T-cell (primary cell): ENCODE measurements around the gene ZCCHC14. TPM values are rescaled to one million over a fixed set of nuclear protein-coding genes. Genes with fewer than 3 reads are reported as not detected.
"Not testable (repeated sequence)": the region's sequence is repeated elsewhere in the genome, so short reads cannot be mapped to it uniquely, and the experiment has no call there.

Experiments used
- ATAC-seq, 4 experiments: fragments of 200-7000 bp in 3 of 4; fragments of 150-1000 bp in 1 of 4; cut with Tn5 transposase; replicated peaks in 1 of 4; 1 replicate in 3 of 4; 2 replicates in 1 of 4; pipeline ENCODE4 v1.10.0; 2021; ENCODE audit warnings: moderate library complexity in 3 of 4, mild to moderate bottlenecking in 2 of 4, moderate number of reproducible peaks in 1 of 4
- CTCF ChIA-PET, 2 donors: fragments of 300-600 bp; sonication (Branson Sonifier 250); formaldehyde crosslinking; loops; one replicate each; lab custom pipeline; 2022; ENCODE audit warnings: antibody characterized with exemption in 2 of 2; lab: Charles Lee
- POLR2A ChIA-PET, 2 donors: fragments of 300-600 bp; sonication (Branson Sonifier 250); formaldehyde crosslinking; loops; one replicate each; lab custom pipeline; 2022; ENCODE audit warnings: antibody characterized with exemption in 2 of 2; lab: Charles Lee
- DNase-seq, 35 experiments: peaks; one replicate each; pipeline versions ENCODE4 v3.0.0 to v3.0.0-alpha.2; 2013 to 2023
- H3K27ac ChIP-seq: one replicate; pipeline ENCODE4 v1.5.1; 2013; ENCODE audit warnings: low read length
- H3K27me3 ChIP-seq, 2 experiments: replicated peaks in 1 of 2; 1 replicate in 1 of 2; 2 replicates in 1 of 2; pipeline versions ENCODE4 v1.6.1 to v1.7.0; 2013; ENCODE audit warnings: low read length in 1 of 2, mixed read lengths in 1 of 2; ENCODE audit not compliant: control insufficient read depth in 2 of 2, insufficient read depth in 2 of 2; ENCODE audit errors: extremely low read depth in 1 of 2
- H3K36me3 ChIP-seq, 2 donors: 1 replicate in 1 of 2; 2 replicates in 1 of 2; pipeline versions ENCODE4 v1.6.1 to v1.7.0; 2013; ENCODE audit warnings: low read length in 1 of 2; ENCODE audit not compliant: control insufficient read depth in 2 of 2, insufficient read depth in 1 of 2; ENCODE audit errors: extremely low read depth in 1 of 2
- H3K4me1 ChIP-seq, 2 experiments: 1 replicate in 1 of 2; 2 replicates in 1 of 2; pipeline versions ENCODE4 v1.6.1 to v1.7.0; 2013; ENCODE audit warnings: low read length in 2 of 2, mixed read lengths in 1 of 2; ENCODE audit not compliant: insufficient read depth in 2 of 2, control insufficient read depth in 1 of 2; ENCODE audit errors: extremely low read depth in 1 of 2
- H3K4me3 ChIP-seq, 2 donors: 1 replicate in 1 of 2; 2 replicates in 1 of 2; pipeline versions ENCODE4 v1.5.1 to v1.7.0; 2013; ENCODE audit warnings: mild to moderate bottlenecking in 2 of 2, low read length in 1 of 2, moderate library complexity in 1 of 2; ENCODE audit not compliant: control insufficient read depth in 1 of 2; ENCODE audit errors: extremely low read depth in 1 of 2
- H3K9me3 ChIP-seq: 2 replicates; pipeline ENCODE4 v1.7.0; 2013
- H3K27ac Mint-ChIP-seq, 2 donors: one replicate each; pipeline ENCODE4 v1.8.0; 2020 to 2021; ENCODE audit warnings: mild to moderate bottlenecking in 2 of 2, mixed read lengths in 2 of 2
- H3K27me3 Mint-ChIP-seq, 2 donors: one replicate each; pipeline ENCODE4 v1.8.0; 2021 to 2022; ENCODE audit warnings: mixed read lengths in 2 of 2
- H3K36me3 Mint-ChIP-seq: one replicate; pipeline ENCODE4 v1.8.0; 2021; ENCODE audit warnings: mixed read lengths
- H3K4me1 Mint-ChIP-seq, 3 donors: one replicate each; pipeline ENCODE4 v1.8.0; 2020 to 2022; ENCODE audit warnings: mixed read lengths in 3 of 3, mild to moderate bottlenecking in 1 of 3
- H3K4me3 Mint-ChIP-seq, 3 donors: one replicate each; pipeline ENCODE4 v1.8.0; 2020 to 2022; ENCODE audit warnings: mild to moderate bottlenecking in 3 of 3, mixed read lengths in 3 of 3, moderate library complexity in 3 of 3
- H3K9me3 Mint-ChIP-seq, 3 donors: one replicate each; pipeline ENCODE4 v1.8.0; 2020 to 2022; ENCODE audit warnings: mixed read lengths in 3 of 3
- WGBS: methylation state at CpG from one replicate; pipeline ENCODE4 v1.1.5; 2013; ENCODE audit warnings: missing lambda C conversion rate; ENCODE audit not compliant: insufficient coverage; 5-methylcytosine and 5-hydroxymethylcytosine counted together
- total RNA-seq, 35 experiments: library from RNA in 6 of 35; stranded (reverse) in 6 of 35; fragments of 120-200 nt in 1 of 35; gene quantifications; one replicate each; pipeline versions ENCODE4 v1.2.1 to v1.2.4 and lab custom pipeline; 2013 to 2026

The ZCCHC14 gene
- total RNA-seq, 5 donors from 2014 or later (not counting 1 experiment from before 2014, with no cell fraction given): 23.7 to 32.6 (median 27.3) TPM

DNA sequence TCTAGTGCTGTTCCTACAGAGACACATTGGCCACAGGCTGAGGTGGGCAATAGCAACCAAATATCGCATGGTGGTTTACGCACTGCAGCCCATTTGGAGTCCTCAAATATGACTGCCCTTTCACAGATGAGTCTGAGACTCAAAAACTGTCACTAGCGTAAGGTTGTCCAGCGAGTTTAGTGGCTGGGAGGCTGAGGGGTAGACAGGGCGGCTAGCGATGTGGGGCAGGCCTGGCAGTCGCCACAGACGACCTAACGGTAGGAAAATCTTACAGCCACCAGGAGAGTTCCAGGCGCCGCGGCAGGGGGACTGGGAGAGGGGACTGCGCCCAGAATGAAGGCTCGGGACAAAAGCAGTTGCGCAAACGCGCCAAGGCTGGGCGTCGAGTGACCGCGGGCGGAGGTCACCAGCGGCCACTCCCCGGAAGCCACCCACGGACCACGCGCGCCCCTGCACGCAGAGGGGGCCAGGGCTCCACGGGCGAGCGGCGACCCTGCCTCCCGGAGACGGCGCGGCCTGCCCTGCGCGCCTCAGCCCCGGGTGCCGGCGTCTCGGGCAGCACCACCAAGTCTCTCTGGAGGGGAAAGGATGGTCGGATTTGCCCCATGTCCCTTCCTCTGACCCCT, 101.4 kb downstream of the ZCCHC14 start:
- Mint-ChIP-seq H3K27ac (peak overlapping the region; percentile 92 to 95), H3K9me3 (no peaks in the 10 kb centered on the region), H3K36me3 (peaks cover 4% of the 10 kb centered on the region), H3K4me3 (peak overlapping the region; percentile 79 to 82 (median 79)), H3K27me3 (no peaks in the 10 kb centered on the region), H3K4me1 (peaks cover 51 to 61% (median 60%) of the 10 kb centered on the region in 3 donors)
- POLR2A ChIA-PET: no interaction called here
- DNase-seq: peak in 2 of 35 experiments; percentile 7 to 20
- WGBS: 19% methylated on average over 33 of the region's 44 CpGs
- peak overlapping the region; percentile 43 for H3K27ac ChIP-seq
- no peak for ATAC-seq
- H3K36me3 ChIP-seq: peaks cover 0 to 4% of the 10 kb centered on the region in 2 donors
- no peaks in the 10 kb centered on the region for H3K9me3 ChIP-seq
- H3K4me1 ChIP-seq: peaks cover 27 to 50% of the 10 kb centered on the region in 2 experiments
- H3K27me3 ChIP-seq: no peaks in the 10 kb centered on the region
- H3K4me3 ChIP-seq: peak overlapping the region; percentile 44 to 51
- CTCF ChIA-PET: no interaction called here

DNA sequence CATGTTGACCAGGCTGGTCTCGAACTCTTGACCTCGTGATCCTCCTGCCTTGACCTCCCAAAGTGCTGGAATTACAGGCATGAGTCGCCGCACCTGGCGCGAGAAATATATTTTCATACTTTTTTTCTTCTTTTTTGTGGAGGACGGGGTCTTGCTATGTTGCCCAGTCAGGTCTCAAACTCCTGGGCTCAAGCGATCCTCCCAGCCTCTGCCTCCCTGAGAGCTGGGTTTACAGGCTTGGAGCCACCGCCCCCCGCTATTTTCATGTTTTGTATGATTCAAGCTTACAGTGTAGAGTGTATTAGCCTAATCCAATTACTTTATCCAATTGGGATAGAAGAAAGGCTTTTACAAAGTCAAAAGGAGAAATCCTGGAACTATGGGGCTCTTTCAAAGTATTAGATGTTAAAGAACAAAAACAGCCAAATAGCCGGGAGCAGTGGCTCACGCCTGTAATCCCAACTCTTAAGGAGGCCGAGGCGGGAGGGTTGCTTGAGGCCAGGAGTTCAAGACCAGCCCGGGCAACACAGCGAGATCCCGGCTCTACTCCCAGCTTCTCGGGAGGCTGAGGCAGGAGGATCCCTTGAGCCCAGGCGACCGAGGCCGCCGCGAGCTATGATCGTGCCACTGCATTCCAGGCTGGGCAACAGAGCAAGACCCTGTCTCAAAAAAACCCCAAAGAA, 102.0 kb downstream of the ZCCHC14 start:
- ATAC-seq (no peak), DNase-seq (no peak)
- Histone ChIP-seq H3K4me3 (no peak overlapping the region), H3K27me3 (no peaks in the 10 kb centered on the region), H3K4me1 (peaks cover 27 to 50% of the 10 kb centered on the region in 2 experiments), H3K36me3 (peaks cover 0 to 4% of the 10 kb centered on the region in 2 donors), H3K27ac (peak overlapping the region; percentile 43), H3K9me3 (no peaks in the 10 kb centered on the region)
- 93% methylated on average over 20 of the region's 24 CpGs for WGBS
- POLR2A ChIA-PET: no interaction called here
- H3K4me3 Mint-ChIP-seq: peak overlapping the region; percentile 79 to 82 (median 79)
- peaks cover 3% of the 10 kb centered on the region for H3K36me3 Mint-ChIP-seq
- CTCF ChIA-PET: no interaction called here
- peak overlapping the region; percentile 92 to 95 for H3K27ac Mint-ChIP-seq
- H3K9me3 Mint-ChIP-seq: no peaks in the 10 kb centered on the region
- peaks cover 54 to 63% (median 63%) of the 10 kb centered on the region in 3 donors for H3K4me1 Mint-ChIP-seq
- no peaks in the 10 kb centered on the region for H3K27me3 Mint-ChIP-seq

DNA sequence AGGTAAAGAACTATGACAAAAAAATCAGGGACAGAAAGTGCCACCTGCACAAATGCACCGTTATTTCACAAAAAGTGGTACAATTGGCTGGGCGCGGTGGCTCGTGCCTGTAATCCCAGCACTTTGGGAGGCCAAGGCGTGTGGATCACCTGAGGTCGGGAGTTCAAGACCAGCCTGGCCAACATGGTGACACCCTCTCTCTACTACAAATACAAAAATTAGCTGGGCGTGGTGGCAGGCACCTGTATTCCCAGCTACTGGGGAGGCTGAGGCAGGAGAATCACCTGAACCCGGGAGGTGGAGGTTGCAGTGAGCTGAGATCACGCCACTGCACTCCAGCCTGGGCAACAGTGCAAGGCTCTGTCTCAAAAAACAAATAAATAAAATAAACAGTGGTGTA, 102.9 kb downstream of the ZCCHC14 start:
- POLR2A ChIA-PET, CTCF ChIA-PET: not testable (repeated sequence)
- WGBS: 100% methylated on average over 5 of the region's 9 CpGs

DNA sequence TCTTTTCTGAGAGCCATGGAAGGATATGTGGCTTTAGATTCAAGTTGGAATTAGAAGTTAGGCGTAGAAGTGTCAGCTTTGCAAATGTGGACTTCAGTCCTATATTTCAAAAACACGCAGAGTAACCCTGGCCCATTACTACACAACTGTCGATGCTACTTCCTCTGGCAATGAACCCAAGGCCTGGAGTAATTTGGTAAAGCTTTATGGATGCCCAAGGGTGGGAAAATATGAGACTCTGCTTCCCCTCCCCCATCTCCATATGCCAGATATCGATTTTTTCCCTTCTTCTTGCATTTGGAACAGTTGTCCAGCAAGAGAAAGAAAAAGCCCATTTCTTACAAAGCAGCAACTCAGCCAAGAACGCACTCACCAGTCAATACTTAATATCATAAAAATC, 103.6 kb downstream of the ZCCHC14 start:
- peaks cover 49 to 60% (median 57%) of the 10 kb centered on the region in 3 donors for H3K4me1 Mint-ChIP-seq
- WGBS: 80% methylated on average over 1 of the region's 5 CpGs
- DNase-seq (no peak), ATAC-seq (no peak)
- Histone ChIP-seq H3K27me3 (no peaks in the 10 kb centered on the region), H3K4me1 (peaks cover 25 to 46% of the 10 kb centered on the region in 2 experiments), H3K36me3 (no peaks in the 10 kb centered on the region), H3K9me3 (no peaks in the 10 kb centered on the region), H3K27ac (peak overlapping the region; percentile 68), H3K4me3 (no peak overlapping the region)
- ChIA-PET CTCF (interaction anchor here in 1 of 2 donors (0.6 kb wide), 1 partner anchor 159 kb away, joined by 9 read pairs; no protein-coding TSS in a partner anchor), POLR2A (no interaction called here)
- H3K9me3 Mint-ChIP-seq: no peaks in the 10 kb centered on the region
- H3K27me3 Mint-ChIP-seq: no peaks in the 10 kb centered on the region
- H3K36me3 Mint-ChIP-seq: no peaks in the 10 kb centered on the region
- peak overlapping the region; percentile 69 to 71 for H3K27ac Mint-ChIP-seq
- no peak overlapping the region for H3K4me3 Mint-ChIP-seq

More for the DNA sequence above, 102.9 kb downstream of the ZCCHC14 start:
- not testable (repeated sequence) for H3K27ac ChIP-seq, H3K36me3 ChIP-seq, H3K4me3 ChIP-seq, ATAC-seq, DNase-seq, H3K36me3 Mint-ChIP-seq, H3K9me3 Mint-ChIP-seq, H3K27me3 Mint-ChIP-seq, H3K27me3 ChIP-seq, H3K9me3 ChIP-seq
- peaks cover 27 to 46% of the 10 kb centered on the region in 2 experiments for H3K4me1 ChIP-seq
- Mint-ChIP-seq H3K27ac (peak overlapping the region; percentile 69 to 71), H3K4me1 (peaks cover 55 to 62% (median 61%) of the 10 kb centered on the region in 3 donors), H3K4me3 (peak overlapping the region in 2 of 3 donors; percentile 2 to 82)

DNA sequence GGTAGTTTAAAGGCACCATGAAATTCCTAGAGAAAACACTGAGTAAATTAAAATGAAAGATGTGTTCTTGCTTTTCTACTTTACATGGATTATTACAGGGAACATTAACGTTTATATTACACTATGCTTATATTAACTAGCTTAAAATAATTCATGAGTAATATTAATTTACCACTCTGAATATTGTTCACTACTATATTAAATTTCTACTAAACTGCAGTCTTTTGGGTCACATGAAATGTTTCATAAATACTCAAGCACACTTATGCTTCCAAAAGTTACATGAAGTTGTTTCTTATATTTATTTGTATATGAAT, 104.0 kb downstream of the ZCCHC14 start:
- POLR2A ChIA-PET: no interaction called here
- H3K4me3 Mint-ChIP-seq: peak overlapping the region; percentile 46 to 62 (median 61)
- WGBS: no CpG with 5 or more reads among the region's 1 CpG

More for the DNA sequence above, 104.0 kb downstream of the ZCCHC14 start:
- Histone ChIP-seq H3K27me3 (no peaks in the 10 kb centered on the region), H3K4me3 (peak overlapping the region in 1 of 2 donors; percentile 15), H3K36me3 (no peaks in the 10 kb centered on the region), H3K9me3 (no peaks in the 10 kb centered on the region), H3K4me1 (peaks cover 20 to 48% of the 10 kb centered on the region in 2 experiments), H3K27ac (peak overlapping the region; percentile 68)
- no peak for ATAC-seq
- Mint-ChIP-seq H3K9me3 (no peaks in the 10 kb centered on the region), H3K27ac (peak overlapping the region; percentile 96 to 98), H3K4me1 (peaks cover 48 to 58% (median 54%) of the 10 kb centered on the region in 3 donors), H3K36me3 (no peaks in the 10 kb centered on the region), H3K27me3 (peaks cover 0 to 3% of the 10 kb centered on the region in 2 donors)
- CTCF ChIA-PET: interaction anchor here in 1 of 2 donors (0.6 to 1.1 kb wide), 2 partner anchors 159 to 248 kb away, joined by 3 to 9 read pairs; no protein-coding TSS in a partner anchor
- DNase-seq: no peak
